Measurements from ENCODE around the gene SMYD3.

DNA sequence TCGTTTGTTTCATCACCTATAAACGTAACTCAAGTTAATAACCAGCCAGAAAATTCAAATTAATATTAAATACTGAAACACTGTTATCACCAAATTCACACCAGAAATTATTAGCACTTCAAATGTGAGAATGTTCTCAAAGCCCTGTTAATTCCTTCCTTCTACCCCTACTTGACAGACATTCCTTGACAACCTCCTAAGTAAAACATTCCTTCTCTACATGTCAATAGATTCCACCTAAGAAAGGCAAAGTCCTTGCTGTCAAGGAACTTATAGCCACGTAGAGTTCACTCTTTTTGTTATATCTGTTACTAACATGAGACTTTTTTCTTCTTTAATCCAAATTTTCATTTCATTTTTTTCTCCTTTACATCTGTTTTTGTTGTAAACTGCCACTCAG lies 441.5 kb downstream of the SMYD3 start:
- TF ChIP-seq ZFX (CRISPR knock-in tag; IDR thresholded peaks at IDR 0.05; ENCODE audit: low read depth) (no peak), HDAC2 (CRISPR knock-in tag; IDR thresholded peaks at IDR 0.05) (no peak)
